Tibial nerve (tissue), 4 donors: Measurements from ENCODE around the gene TBC1D21. TPM values are rescaled to one million over a fixed set of nuclear protein-coding genes. Genes with fewer than 3 reads are reported as not detected.

Experiments
- DNase-seq, 2 donors: peaks; one replicate each; pipeline ENCODE4 v3.0.0-alpha.2; 2019; ENCODE audit warnings: low spot score in 2 of 2
- H3K27ac ChIP-seq, 4 donors: fragments of 200-600 bp; sonication (generic) in 3 of 4; one replicate each; pipeline ENCODE4 v1.5.1; 2017 to 2019; ENCODE audit warnings: mild to moderate bottlenecking in 1 of 4
- H3K27me3 ChIP-seq, 2 donors: fragments of 200-600 bp; sonication (generic) in 1 of 2; one replicate each; pipeline versions ENCODE4 v1.5.1 to v1.6.0; 2017 to 2019
- H3K36me3 ChIP-seq, 3 donors: fragments of 200-600 bp; sonication (generic); one replicate each; pipeline ENCODE4 v1.5.1; 2018 to 2019
- H3K4me1 ChIP-seq, 4 donors: fragments of 200-600 bp; sonication (generic) in 3 of 4; one replicate each; pipeline ENCODE4 v1.5.1; 2017 to 2019
- H3K4me3 ChIP-seq, 4 donors: fragments of 200-600 bp; sonication (generic) in 3 of 4; one replicate each; pipeline ENCODE4 v1.5.1; 2017 to 2019; ENCODE audit warnings: mild to moderate bottlenecking in 1 of 4, moderate library complexity in 1 of 4
- H3K9me3 ChIP-seq, 4 donors: fragments of 200-600 bp; sonication (generic) in 3 of 4; one replicate each; pipeline ENCODE4 v1.5.1; 2017 to 2019
- CTCF ChIP-seq, 5 experiments: fragments of 200-600 bp in 3 of 5; fragments of 450-650 bp in 2 of 5; sonication (generic) in 3 of 5; IDR thresholded peaks; one replicate each; pipeline ENCODE4 v1.5.1; 2016 to 2019; ENCODE audit warnings: antibody characterized with exemption in 5 of 5, mild to moderate bottlenecking in 3 of 5, moderate library complexity in 2 of 5
- EP300 ChIP-seq, 2 donors: sonication (generic); formaldehyde crosslinking; IDR thresholded peaks; one replicate each; pipeline ENCODE4 v1.6.1; 2017; ENCODE audit warnings: antibody characterized with exemption in 2 of 2, mild to moderate bottlenecking in 1 of 2
- POLR2A ChIP-seq, 2 donors: fragments of 450-650 bp; IDR thresholded peaks; one replicate each; pipeline ENCODE4 v1.6.1; 2017; ENCODE audit warnings: antibody characterized with exemption in 2 of 2, mild to moderate bottlenecking in 2 of 2, moderate library complexity in 2 of 2
- WGBS, 2 donors: methylation state at CpG; one replicate each; pipeline ENCODE4 v1.1.5; 2018; 5-methylcytosine and 5-hydroxymethylcytosine counted together
- total RNA-seq, 4 donors: library from RNA; depleted of rRNA; stranded (reverse); fragments of >200 nt; gene quantifications; one replicate each; pipeline ENCODE4 v1.1.0, GENCODE V29; 2016

TBC1D21 gene
- total RNA-seq, 4 donors from 2014 or later, result not detected

- Histone ChIP-seq H3K36me3 (no peaks in the 10 kb centered on the region), H3K4me3 (no peak overlapping the region), H3K4me1 (no peaks in the 10 kb centered on the region), H3K27me3 (peaks cover 0 to 5% of the 10 kb centered on the region in 2 donors), H3K27ac (no peak overlapping the region), H3K9me3 (no peaks in the 10 kb centered on the region)
- 69 to 72% methylated on average over 7 of the region's 7 CpGs for WGBS, 2 donors
- TF ChIP-seq EP300 (IDR thresholded peaks at IDR 0.05) (no peak), CTCF (IDR thresholded peaks at IDR 0.05) (no peak), POLR2A (IDR thresholded peaks at IDR 0.05) (no peak)
- no peak for DNase-seq
Measured at GRCh38 chr15:73857193-73857920, 16.0 kb upstream of the TBC1D21 start.

GRCh38 chr15:73858062-73858461 lies 15.3 kb upstream of the TBC1D21 start:
- WGBS, 2 donors, result 63 to 72% methylated on average over 6 of the region's 6 CpGs
- H3K9me3 ChIP-seq, result peaks cover 0 to 1% (median 0%) of the 10 kb centered on the region in 4 donors
- TF ChIP-seq POLR2A (IDR thresholded peaks at IDR 0.05) (no peak), CTCF (IDR thresholded peaks at IDR 0.05) (no peak), EP300 (IDR thresholded peaks at IDR 0.05) (no peak)
- no peak for DNase-seq
- no peaks in the 10 kb centered on the region for H3K4me1 ChIP-seq
- H3K27me3 ChIP-seq, result peaks cover 0 to 5% of the 10 kb centered on the region in 2 donors
- no peak overlapping the region for H3K27ac ChIP-seq
- no peaks in the 10 kb centered on the region for H3K36me3 ChIP-seq
- H3K4me3 ChIP-seq, result no peak overlapping the region

DNA sequence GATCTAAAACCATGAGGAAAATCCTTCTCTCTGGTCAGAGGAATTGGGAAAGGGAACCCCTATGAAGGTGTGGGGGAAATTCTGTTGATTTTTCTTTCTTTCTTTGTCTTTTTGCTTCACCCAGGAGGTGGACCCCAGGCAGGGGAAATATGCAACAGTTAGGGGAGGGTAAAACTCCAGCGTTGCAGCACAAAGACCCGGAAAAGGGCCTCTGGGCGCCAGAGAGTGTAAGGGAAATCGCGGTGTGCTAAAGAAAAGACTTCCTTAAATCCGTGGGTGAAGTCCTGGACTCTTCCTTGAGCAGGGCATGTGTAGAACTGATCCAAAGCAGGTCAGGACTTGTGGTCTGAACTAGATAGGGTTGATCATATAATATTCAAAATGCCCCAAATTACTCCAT lies 11.1 kb upstream of the TBC1D21 start:
- TF ChIP-seq EP300 (IDR thresholded peaks at IDR 0.05), result no peak
- no peak for TF ChIP-seq POLR2A (IDR thresholded peaks at IDR 0.05)
- TF ChIP-seq CTCF (IDR thresholded peaks at IDR 0.05), result no peak
- H3K27me3 ChIP-seq, result peaks cover 0 to 13% of the 10 kb centered on the region in 2 donors
- H3K4me3 ChIP-seq, result no peak overlapping the region
- DNase-seq, result no peak
- no peak overlapping the region for H3K27ac ChIP-seq
- H3K9me3 ChIP-seq, result peaks cover 0 to 12% (median 0%) of the 10 kb centered on the region in 4 donors
- H3K36me3 ChIP-seq, result no peaks in the 10 kb centered on the region
- 18 to 26% methylated on average over 6 of the region's 6 CpGs for WGBS, 2 donors
- H3K4me1 ChIP-seq, result no peaks in the 10 kb centered on the region

- Histone ChIP-seq H3K27ac (no peak overlapping the region), H3K9me3 (peaks cover 0 to 12% (median 0%) of the 10 kb centered on the region in 4 donors), H3K27me3 (peaks cover 0 to 24% of the 10 kb centered on the region in 2 donors), H3K36me3 (no peaks in the 10 kb centered on the region), H3K4me3 (no peak overlapping the region), H3K4me1 (no peaks in the 10 kb centered on the region)
- TF ChIP-seq CTCF (IDR thresholded peaks at IDR 0.05) (no peak), POLR2A (IDR thresholded peaks at IDR 0.05) (no peak), EP300 (IDR thresholded peaks at IDR 0.05) (no peak)
- DNase-seq, result no peak
Measured at GRCh38 chr15:73865379-73865778, 8.0 kb upstream of the TBC1D21 start.

DNA sequence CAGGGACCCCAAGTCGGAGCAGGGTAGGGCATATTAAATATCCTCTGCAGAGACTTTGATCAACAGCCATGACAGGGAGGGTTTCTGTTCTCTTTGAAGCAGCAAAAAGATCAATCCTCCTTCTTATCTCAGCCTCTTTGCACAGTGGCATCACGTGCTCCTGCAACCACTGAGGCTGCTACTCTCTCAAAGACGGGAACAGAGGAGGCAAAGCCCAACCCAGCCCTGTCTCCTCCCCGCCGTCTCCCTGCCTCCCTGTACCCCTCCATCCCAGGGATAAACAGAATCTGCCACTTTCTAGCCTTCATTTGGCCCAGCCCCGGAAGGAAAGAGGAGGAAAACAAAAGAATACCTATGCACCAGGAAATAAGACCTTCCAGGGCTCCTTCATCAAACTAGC lies 7.5 kb upstream of the TBC1D21 start:
- H3K4me1 ChIP-seq, result no peaks in the 10 kb centered on the region
- 47 to 50% methylated on average over 6 of the region's 6 CpGs for WGBS, 2 donors
- no peak overlapping the region for H3K27ac ChIP-seq
- peaks cover 0 to 12% (median 0%) of the 10 kb centered on the region in 4 donors for H3K9me3 ChIP-seq
- TF ChIP-seq POLR2A (IDR thresholded peaks at IDR 0.05), result no peak
- no peak for DNase-seq
- peaks cover 0 to 27% of the 10 kb centered on the region in 2 donors for H3K27me3 ChIP-seq
- no peaks in the 10 kb centered on the region for H3K36me3 ChIP-seq
- H3K4me3 ChIP-seq, result no peak overlapping the region
